Middle frontal gyrus (tissue), 1 donor: ENCODE results near the gene C10orf53.

Source experiments
- DNase-seq: peaks from one replicate; pipeline ENCODE4 v3.0.0-alpha.2; 2015; ENCODE audit warnings: low spot score; ENCODE audit errors: extremely low spot score

The C10orf53 gene

GRCh38 chr10:49737474-49738201 lies 58.2 kb downstream of the C10orf53 start:
- no peak for DNase-seq

- DNase-seq: no peak
These were observed 59.3 kb downstream of the C10orf53 start for GRCh38 chr10:49738616-49739360.

GRCh38 chr10:49739426-49739825 lies 60.0 kb downstream of the C10orf53 start:
- DNase-seq: no peak

GRCh38 chr10:49740346-49741107 lies 61.1 kb downstream of the C10orf53 start:
- DNase-seq: no peak

- no peak for DNase-seq
These were observed 61.9 kb downstream of the C10orf53 start for GRCh38 chr10:49741108-49741995.

GRCh38 chr10:49742683-49743463 lies 63.4 kb downstream of the C10orf53 start:
- no peak for DNase-seq

GRCh38 chr10:49743464-49744075 lies 64.1 kb downstream of the C10orf53 start:
- DNase-seq: no peak

GRCh38 chr10:49744091-49744685 lies 64.7 kb downstream of the C10orf53 start:
- DNase-seq: no peak

GRCh38 chr10:49744924-49745605 lies 65.6 kb downstream of the C10orf53 start:
- no peak for DNase-seq

- no peak for DNase-seq
These were observed 66.3 kb downstream of the C10orf53 start for GRCh38 chr10:49745756-49746155.

- DNase-seq: no peak
These were observed 67.3 kb downstream of the C10orf53 start for GRCh38 chr10:49746626-49747302.
